ENCODE data around the gene CCDC88C.

Gene CCDC88C

GRCh38 chr14:91241863-91242262 is 175.8 kb downstream of the CCDC88C start:
- H3K36me3 ChIP-seq (ENCODE audit: control insufficient read depth in 1 of 2, insufficient read depth in 2 of 2, low read length in 2 of 2): no peaks in the 10 kb centered on the region
- no peaks in the 10 kb centered on the region for H3K27me3 ChIP-seq (ENCODE audit: control insufficient read depth in 1 of 2, insufficient read depth in 2 of 2, low read length in 2 of 2)
- H3K9ac ChIP-seq (ENCODE audit: low read depth in 1 of 2, low read length in 2 of 2): peak overlapping the region in 1 of 2 donors; percentile 4
- H3K9me3 ChIP-seq (ENCODE audit: control insufficient read depth in 1 of 2, low read length in 2 of 2): no peaks in the 10 kb centered on the region
- H3K4me1 ChIP-seq (ENCODE audit: control insufficient read depth in 1 of 2, insufficient read depth in 2 of 2, low read length in 2 of 2): peaks cover 4 to 29% of the 10 kb centered on the region in 2 donors
- no peak overlapping the region for H3K27ac ChIP-seq (ENCODE audit: low read depth, low read length)
- H3K4me3 ChIP-seq (ENCODE audit: low read depth in 1 of 2, low read length in 2 of 2): peak overlapping the region; percentile 12 to 57

GRCh38 chr14:91238661-91239060 is 179.0 kb downstream of the CCDC88C start:
- no peak overlapping the region for H3K27ac ChIP-seq (ENCODE audit: low read depth, low read length)
- no peaks in the 10 kb centered on the region for H3K36me3 ChIP-seq (ENCODE audit: control insufficient read depth in 1 of 2, insufficient read depth in 2 of 2, low read length in 2 of 2)
- H3K9ac ChIP-seq (ENCODE audit: low read depth in 1 of 2, low read length in 2 of 2): no peak overlapping the region
- no peaks in the 10 kb centered on the region for H3K9me3 ChIP-seq (ENCODE audit: control insufficient read depth in 1 of 2, low read length in 2 of 2)
- H3K27me3 ChIP-seq (ENCODE audit: control insufficient read depth in 1 of 2, insufficient read depth in 2 of 2, low read length in 2 of 2): no peaks in the 10 kb centered on the region
- H3K4me1 ChIP-seq (ENCODE audit: control insufficient read depth in 1 of 2, insufficient read depth in 2 of 2, low read length in 2 of 2): peaks cover 0 to 17% of the 10 kb centered on the region in 2 donors
- H3K4me3 ChIP-seq (ENCODE audit: low read depth in 1 of 2, low read length in 2 of 2): no peak overlapping the region

GRCh38 chr14:91238085-91238484 is 179.5 kb downstream of the CCDC88C start:
- Histone ChIP-seq H3K27ac (ENCODE audit: low read depth, low read length) (no peak overlapping the region), H3K4me1 (ENCODE audit: control insufficient read depth in 1 of 2, insufficient read depth in 2 of 2, low read length in 2 of 2) (peaks cover under 1 to 11% of the 10 kb centered on the region in 2 donors), H3K9ac (ENCODE audit: low read depth in 1 of 2, low read length in 2 of 2) (no peak overlapping the region), H3K4me3 (ENCODE audit: low read depth in 1 of 2, low read length in 2 of 2) (no peak overlapping the region), H3K36me3 (ENCODE audit: control insufficient read depth in 1 of 2, insufficient read depth in 2 of 2, low read length in 2 of 2) (no peaks in the 10 kb centered on the region), H3K27me3 (ENCODE audit: control insufficient read depth in 1 of 2, insufficient read depth in 2 of 2, low read length in 2 of 2) (no peaks in the 10 kb centered on the region), H3K9me3 (ENCODE audit: control insufficient read depth in 1 of 2, low read length in 2 of 2) (no peaks in the 10 kb centered on the region)

DNA sequence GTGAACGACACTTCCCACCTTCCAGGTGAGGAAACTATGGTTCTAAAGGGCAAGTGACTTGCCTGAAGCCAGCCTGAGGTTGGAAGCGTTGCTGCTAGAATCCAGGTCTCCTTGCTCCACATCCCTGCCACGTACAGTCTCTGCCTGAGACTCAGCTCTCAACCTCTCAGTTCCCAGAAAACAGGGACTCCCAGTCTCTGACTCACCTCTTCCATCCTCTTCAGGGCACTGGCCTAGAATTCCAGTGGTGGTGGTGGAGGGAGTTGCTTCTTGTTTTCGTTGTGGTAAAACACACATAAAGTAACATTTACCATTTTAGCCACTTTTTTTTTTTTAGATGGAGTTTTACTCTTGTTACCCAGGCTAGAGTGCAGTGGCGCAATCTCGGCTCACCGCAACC is 180.4 kb downstream of the CCDC88C start:
- H3K36me3 ChIP-seq (ENCODE audit: control insufficient read depth in 1 of 2, insufficient read depth in 2 of 2, low read length in 2 of 2): no peaks in the 10 kb centered on the region
- H3K27me3 ChIP-seq (ENCODE audit: control insufficient read depth in 1 of 2, insufficient read depth in 2 of 2, low read length in 2 of 2): no peaks in the 10 kb centered on the region
- H3K4me3 ChIP-seq (ENCODE audit: low read depth in 1 of 2, low read length in 2 of 2): no peak overlapping the region
- H3K27ac ChIP-seq (ENCODE audit: low read depth, low read length): no peak overlapping the region
- H3K9me3 ChIP-seq (ENCODE audit: control insufficient read depth in 1 of 2, low read length in 2 of 2): no peaks in the 10 kb centered on the region
- peaks cover 9 to 10% of the 10 kb centered on the region in 2 donors for H3K4me1 ChIP-seq (ENCODE audit: control insufficient read depth in 1 of 2, insufficient read depth in 2 of 2, low read length in 2 of 2)
- no peak overlapping the region for H3K9ac ChIP-seq (ENCODE audit: low read depth in 1 of 2, low read length in 2 of 2)

GRCh38 chr14:91235841-91236240 is 181.8 kb downstream of the CCDC88C start:
- Histone ChIP-seq H3K9me3 (ENCODE audit: control insufficient read depth in 1 of 2, low read length in 2 of 2) (no peaks in the 10 kb centered on the region), H3K9ac (ENCODE audit: low read depth in 1 of 2, low read length in 2 of 2) (no peak overlapping the region), H3K36me3 (ENCODE audit: control insufficient read depth in 1 of 2, insufficient read depth in 2 of 2, low read length in 2 of 2) (peaks cover 2 to 3% of the 10 kb centered on the region in 2 donors), H3K27ac (ENCODE audit: low read depth, low read length) (no peak overlapping the region), H3K27me3 (ENCODE audit: control insufficient read depth in 1 of 2, insufficient read depth in 2 of 2, low read length in 2 of 2) (no peaks in the 10 kb centered on the region), H3K4me3 (ENCODE audit: low read depth in 1 of 2, low read length in 2 of 2) (no peak overlapping the region), H3K4me1 (ENCODE audit: control insufficient read depth in 1 of 2, insufficient read depth in 2 of 2, low read length in 2 of 2) (peaks cover 16 to 21% of the 10 kb centered on the region in 2 donors)

GRCh38 chr14:91234791-91235114 is 182.9 kb downstream of the CCDC88C start:
- H3K4me3 ChIP-seq (ENCODE audit: low read depth in 1 of 2, low read length in 2 of 2): no peak overlapping the region
- H3K36me3 ChIP-seq (ENCODE audit: control insufficient read depth in 1 of 2, insufficient read depth in 2 of 2, low read length in 2 of 2): peaks cover 5 to 10% of the 10 kb centered on the region in 2 donors
- H3K27me3 ChIP-seq (ENCODE audit: control insufficient read depth in 1 of 2, insufficient read depth in 2 of 2, low read length in 2 of 2): no peaks in the 10 kb centered on the region
- no peak overlapping the region for H3K27ac ChIP-seq (ENCODE audit: low read depth, low read length)
- H3K9ac ChIP-seq (ENCODE audit: low read depth in 1 of 2, low read length in 2 of 2): no peak overlapping the region
- peaks cover 27% of the 10 kb centered on the region in 2 donors for H3K4me1 ChIP-seq (ENCODE audit: control insufficient read depth in 1 of 2, insufficient read depth in 2 of 2, low read length in 2 of 2)
- no peaks in the 10 kb centered on the region for H3K9me3 ChIP-seq (ENCODE audit: control insufficient read depth in 1 of 2, low read length in 2 of 2)

DNA sequence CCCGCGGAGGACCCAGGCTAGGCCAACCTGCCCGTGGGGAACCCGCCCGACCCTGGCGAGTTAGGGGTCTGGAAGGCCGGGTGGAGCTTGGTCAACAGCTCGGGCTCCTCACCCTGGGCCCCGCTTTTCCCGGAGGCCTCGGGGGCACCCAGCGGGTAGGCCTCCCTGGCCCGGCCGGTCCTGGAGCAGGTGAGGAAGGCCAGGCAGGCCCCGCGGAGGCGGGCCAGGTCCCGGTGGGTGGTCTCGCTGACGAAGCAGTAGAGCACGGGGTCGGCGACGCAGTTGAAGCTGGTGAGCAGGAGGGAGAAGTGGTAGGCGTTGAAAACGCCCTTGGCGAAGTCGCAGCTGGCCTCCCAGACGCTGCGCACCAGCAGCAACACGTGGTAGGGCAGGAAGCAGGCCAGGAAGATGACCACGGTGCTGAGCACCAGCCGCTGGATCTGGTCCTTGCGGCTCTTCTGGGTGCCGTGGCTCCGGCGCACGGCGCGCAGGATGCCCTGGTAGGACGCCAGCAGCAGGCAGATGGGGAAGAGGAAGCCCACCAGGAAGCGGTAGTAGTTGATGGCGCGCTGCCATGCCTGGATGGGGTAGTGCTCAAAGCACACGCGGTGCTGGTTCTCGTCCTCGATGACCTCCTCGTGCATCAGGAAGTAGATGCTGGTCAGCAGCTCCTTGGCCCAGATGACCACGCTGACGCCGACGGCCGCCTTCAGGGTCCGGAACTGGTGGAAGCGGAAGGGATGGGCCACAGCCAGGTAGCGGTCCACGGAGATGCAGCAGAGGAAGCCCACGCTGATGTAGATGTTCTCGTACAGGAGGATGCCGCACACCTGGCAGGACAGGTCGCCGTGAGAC is 183.5 kb downstream of the CCDC88C start:
- H3K4me3 ChIP-seq (ENCODE audit: low read depth in 1 of 2, low read length in 2 of 2): no peak overlapping the region
- no peak overlapping the region for H3K27ac ChIP-seq (ENCODE audit: low read depth, low read length)

DNA sequence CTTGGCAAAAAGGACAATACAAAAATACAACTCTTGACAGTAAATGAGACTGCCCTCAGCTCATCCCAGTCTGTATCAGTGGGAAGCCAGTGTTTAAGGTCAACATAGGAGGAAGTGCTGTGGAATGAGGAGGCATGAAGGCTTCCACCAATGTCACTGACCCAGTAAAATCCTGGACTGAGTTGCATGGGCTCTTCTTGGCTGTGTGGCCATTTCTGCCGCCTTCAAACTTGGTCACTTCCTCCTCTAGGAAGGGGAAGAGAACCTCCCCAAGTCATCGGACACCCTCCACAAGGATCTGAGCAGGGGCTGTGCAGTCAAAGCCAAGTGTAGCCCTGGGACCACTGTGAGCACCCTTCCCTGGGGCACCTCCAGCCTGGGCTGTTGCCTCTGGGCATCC is 185.0 kb downstream of the CCDC88C start:
- H3K9ac ChIP-seq (ENCODE audit: low read depth in 1 of 2, low read length in 2 of 2): no peak overlapping the region
- no peak overlapping the region for H3K4me3 ChIP-seq (ENCODE audit: low read depth in 1 of 2, low read length in 2 of 2)
- H3K4me1 ChIP-seq (ENCODE audit: control insufficient read depth in 1 of 2, insufficient read depth in 2 of 2, low read length in 2 of 2): peaks cover 27 to 41% of the 10 kb centered on the region in 2 donors
- peaks cover 5 to 26% of the 10 kb centered on the region in 2 donors for H3K36me3 ChIP-seq (ENCODE audit: control insufficient read depth in 1 of 2, insufficient read depth in 2 of 2, low read length in 2 of 2)
- no peaks in the 10 kb centered on the region for H3K9me3 ChIP-seq (ENCODE audit: control insufficient read depth in 1 of 2, low read length in 2 of 2)
- no peaks in the 10 kb centered on the region for H3K27me3 ChIP-seq (ENCODE audit: control insufficient read depth in 1 of 2, insufficient read depth in 2 of 2, low read length in 2 of 2)
- no peak overlapping the region for H3K27ac ChIP-seq (ENCODE audit: low read depth, low read length)

More for the DNA sequence above, 183.5 kb downstream of the CCDC88C start:
- Histone ChIP-seq H3K4me1 (ENCODE audit: control insufficient read depth in 1 of 2, insufficient read depth in 2 of 2, low read length in 2 of 2) (peaks cover 27 to 33% of the 10 kb centered on the region in 2 donors), H3K36me3 (ENCODE audit: control insufficient read depth in 1 of 2, insufficient read depth in 2 of 2, low read length in 2 of 2) (peaks cover 5 to 14% of the 10 kb centered on the region in 2 donors), H3K27me3 (ENCODE audit: control insufficient read depth in 1 of 2, insufficient read depth in 2 of 2, low read length in 2 of 2) (no peaks in the 10 kb centered on the region), H3K9me3 (ENCODE audit: control insufficient read depth in 1 of 2, low read length in 2 of 2) (no peaks in the 10 kb centered on the region), H3K9ac (ENCODE audit: low read depth in 1 of 2, low read length in 2 of 2) (no peak overlapping the region)

- Histone ChIP-seq H3K9ac (ENCODE audit: low read depth in 1 of 2, low read length in 2 of 2) (no peak overlapping the region), H3K4me1 (ENCODE audit: control insufficient read depth in 1 of 2, insufficient read depth in 2 of 2, low read length in 2 of 2) (peaks cover 27 to 41% of the 10 kb centered on the region in 2 donors), H3K9me3 (ENCODE audit: control insufficient read depth in 1 of 2, low read length in 2 of 2) (no peaks in the 10 kb centered on the region), H3K27me3 (ENCODE audit: control insufficient read depth in 1 of 2, insufficient read depth in 2 of 2, low read length in 2 of 2) (no peaks in the 10 kb centered on the region), H3K27ac (ENCODE audit: low read depth, low read length) (no peak overlapping the region), H3K36me3 (ENCODE audit: control insufficient read depth in 1 of 2, insufficient read depth in 2 of 2, low read length in 2 of 2) (peaks cover 5 to 31% of the 10 kb centered on the region in 2 donors), H3K4me3 (ENCODE audit: low read depth in 1 of 2, low read length in 2 of 2) (peak overlapping the region in 1 of 2 donors; percentile 9)
These were observed 185.6 kb downstream of the CCDC88C start for GRCh38 chr14:91232052-91232451.

- Histone ChIP-seq H3K36me3 (ENCODE audit: control insufficient read depth in 1 of 2, insufficient read depth in 2 of 2, low read length in 2 of 2) (peaks cover 5 to 32% of the 10 kb centered on the region in 2 donors), H3K27ac (ENCODE audit: low read depth, low read length) (no peak overlapping the region), H3K27me3 (ENCODE audit: control insufficient read depth in 1 of 2, insufficient read depth in 2 of 2, low read length in 2 of 2) (no peaks in the 10 kb centered on the region), H3K9ac (ENCODE audit: low read depth in 1 of 2, low read length in 2 of 2) (no peak overlapping the region), H3K4me1 (ENCODE audit: control insufficient read depth in 1 of 2, insufficient read depth in 2 of 2, low read length in 2 of 2) (peaks cover 27 to 41% of the 10 kb centered on the region in 2 donors), H3K4me3 (ENCODE audit: low read depth in 1 of 2, low read length in 2 of 2) (no peak overlapping the region), H3K9me3 (ENCODE audit: control insufficient read depth in 1 of 2, low read length in 2 of 2) (no peaks in the 10 kb centered on the region)
These were observed 186.2 kb downstream of the CCDC88C start for GRCh38 chr14:91231446-91231845.
